SK-N-DZ (cell line): ENCODE results near the gene CAMK1.
A peak's percentile ranks its signal among the peaks of the same experiment; 100 is the strongest.

Experiments
- DNase-seq: peaks from one replicate; pipeline ENCODE4 v3.0.0-alpha.2; 2015; ENCODE audit warnings: low spot score

Gene CAMK1

GRCh38 chr3:9743548-9743947 lies 26.2 kb downstream of the CAMK1 start:
- no peak for DNase-seq

GRCh38 chr3:9742560-9742959 lies 27.2 kb downstream of the CAMK1 start:
- no peak for DNase-seq

DNA sequence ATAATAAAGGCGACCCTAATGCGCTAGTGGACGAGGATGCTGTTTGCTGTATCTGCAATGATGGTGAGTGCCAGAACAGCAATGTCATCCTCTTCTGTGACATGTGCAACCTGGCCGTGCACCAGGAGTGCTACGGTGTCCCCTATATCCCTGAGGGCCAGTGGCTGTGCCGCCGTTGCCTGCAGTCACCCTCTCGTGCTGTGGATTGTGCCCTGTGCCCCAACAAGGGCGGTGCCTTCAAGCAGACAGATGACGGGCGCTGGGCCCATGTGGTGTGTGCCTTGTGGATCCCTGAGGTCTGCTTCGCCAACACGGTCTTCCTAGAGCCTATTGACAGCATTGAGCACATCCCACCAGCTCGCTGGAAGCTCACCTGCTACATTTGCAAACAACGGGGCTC lies 30.6 kb downstream of the CAMK1 start:
- no peak for DNase-seq

- DNase-seq, result no peak
Observed at GRCh38 chr3:9736831-9737230, 32.9 kb downstream of the CAMK1 start.

- DNase-seq, result no peak
Observed at GRCh38 chr3:9732740-9733115, 37.0 kb downstream of the CAMK1 start.

DNA sequence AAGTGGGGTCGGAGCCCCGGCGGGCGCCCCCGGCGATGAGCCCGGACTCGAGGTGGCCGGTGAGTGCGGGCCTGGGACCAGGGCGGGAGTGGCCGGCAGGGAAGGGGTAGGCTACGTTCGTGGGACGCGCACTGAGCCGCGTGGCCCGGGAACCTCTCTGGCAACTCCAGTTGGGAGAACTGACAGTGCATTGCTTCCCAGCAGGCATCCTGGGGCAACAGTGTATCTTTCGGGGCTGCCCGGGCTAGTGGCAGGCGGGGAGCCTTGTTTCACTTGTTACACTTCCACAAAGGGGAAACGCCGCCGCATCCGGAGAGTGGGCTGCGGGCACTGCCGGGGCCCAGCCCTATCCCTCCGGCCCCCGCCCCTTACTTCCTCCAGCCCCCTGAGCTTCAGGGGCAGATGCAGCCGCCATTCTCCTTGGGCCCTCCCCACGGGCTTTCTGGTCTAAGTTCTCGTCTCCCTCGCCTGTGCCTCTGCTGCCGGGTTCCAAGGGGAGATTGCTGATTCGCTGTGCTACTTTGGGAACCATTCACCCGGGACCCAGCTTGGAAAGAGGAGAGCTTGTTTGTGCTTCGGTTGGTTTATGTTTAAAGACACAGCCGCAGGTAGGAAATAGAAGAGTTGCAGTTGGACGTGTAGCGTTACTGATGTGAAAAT lies 37.5 kb downstream of the CAMK1 start:
- DNase-seq, result no peak

GRCh38 chr3:9731206-9732079 lies 38.3 kb downstream of the CAMK1 start, which contains the start of gene BRPF1:
BRPF1 (plus strand) TSS chr3:9731735; CDS start chr3:9734141, 2,406 bp downstream.
- DNase-seq, result peak; percentile 99

DNA sequence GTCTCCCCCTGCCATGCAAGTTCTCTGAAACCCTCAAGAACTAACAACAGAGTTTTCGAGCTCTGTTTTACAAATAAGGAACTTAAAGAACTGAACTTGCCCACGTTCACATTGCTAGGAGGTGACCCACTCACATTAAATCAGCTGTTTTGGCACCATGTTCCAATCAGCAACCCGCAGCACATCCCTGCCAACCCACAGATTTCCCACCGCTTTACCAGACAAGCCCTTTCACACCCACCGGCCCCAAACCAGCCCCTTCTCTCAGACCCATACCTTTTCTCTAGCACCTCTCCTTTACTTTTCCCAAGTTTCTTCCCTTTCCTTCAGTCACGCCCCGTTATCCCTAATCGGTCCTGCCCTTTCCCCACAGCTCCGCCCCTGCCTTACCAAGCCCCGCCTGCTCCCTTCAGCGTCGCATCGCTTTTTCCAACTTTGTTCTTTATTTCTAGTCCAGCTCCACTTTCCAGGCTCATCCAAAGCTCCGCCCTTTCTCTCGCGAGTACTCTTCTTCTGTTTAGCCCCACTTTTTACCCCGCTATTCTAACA lies 39.0 kb downstream of the CAMK1 start:
- no peak for DNase-seq

DNA sequence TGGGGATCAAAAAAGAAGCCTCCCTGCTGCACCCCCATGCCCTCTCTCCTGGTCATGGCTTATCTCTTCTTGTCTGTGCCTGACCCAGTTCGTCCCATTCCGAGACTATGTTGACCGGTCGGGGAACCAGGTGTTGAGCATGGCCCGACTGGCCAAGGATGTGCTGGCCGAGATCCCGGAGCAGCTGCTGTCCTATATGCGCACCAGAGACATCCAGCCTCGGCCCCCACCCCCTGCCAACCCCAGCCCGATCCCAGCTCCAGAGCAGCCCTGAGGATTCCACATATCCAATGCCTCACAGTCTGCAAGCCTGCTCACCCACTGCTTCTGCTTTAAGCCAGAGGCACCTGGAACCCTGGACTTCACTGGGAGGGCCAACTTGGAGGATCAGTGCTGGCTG lies 40.3 kb downstream of the CAMK1 start:
- DNase-seq, result no peak

- no peak for DNase-seq
Observed at GRCh38 chr3:9727743-9728142, 42.0 kb downstream of the CAMK1 start.

- DNase-seq, result peak; percentile 82
Observed at GRCh38 chr3:9727041-9727595, 42.6 kb downstream of the CAMK1 start.

GRCh38 chr3:9725775-9726515 lies 43.8 kb downstream of the CAMK1 start:
- DNase-seq, result peak; percentile 85

DNA sequence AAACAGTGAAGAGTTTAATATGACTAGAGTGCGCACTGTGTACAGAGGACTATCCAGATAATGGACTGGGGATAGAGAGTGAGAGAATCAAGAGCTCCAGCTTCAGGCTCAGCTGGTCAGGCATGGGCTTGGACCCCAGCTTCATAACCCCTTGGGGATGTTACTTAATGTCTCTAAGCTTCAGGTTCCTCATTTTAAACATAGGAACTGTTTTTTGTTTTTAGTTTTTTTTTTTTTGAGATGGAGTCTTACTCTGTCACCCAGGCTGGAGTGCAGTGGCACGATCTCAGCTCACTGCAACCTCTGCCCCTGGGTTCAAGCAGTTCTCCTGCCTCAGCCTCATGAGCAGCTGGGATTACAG lies 48.1 kb downstream of the CAMK1 start:
- DNase-seq, result no peak

- no peak for DNase-seq
Observed at GRCh38 chr3:9721015-9721699, 48.6 kb downstream of the CAMK1 start.

- no peak for DNase-seq
Observed at GRCh38 chr3:9718118-9718517, 51.6 kb downstream of the CAMK1 start.

DNA sequence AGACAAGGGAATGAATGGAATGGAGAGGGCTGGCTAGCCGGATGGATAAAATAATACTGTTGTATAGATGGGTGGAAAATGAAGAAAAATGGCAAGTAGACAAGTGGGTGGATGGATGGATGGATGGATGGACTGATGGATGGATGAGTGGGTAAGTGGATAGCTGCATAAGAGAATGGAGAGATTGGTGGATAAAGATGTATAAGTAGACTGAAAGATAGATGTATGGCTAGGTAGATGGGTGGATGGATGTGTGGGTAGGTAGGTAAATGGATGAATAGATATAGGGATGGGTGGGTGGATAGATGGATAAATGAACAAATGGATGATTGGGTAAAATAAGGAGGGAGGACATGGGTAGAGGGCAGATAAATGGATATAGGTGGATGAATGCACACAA lies 52.2 kb downstream of the CAMK1 start:
- no peak for DNase-seq

- no peak for DNase-seq
Observed at GRCh38 chr3:9716801-9717555, 52.8 kb downstream of the CAMK1 start.

DNA sequence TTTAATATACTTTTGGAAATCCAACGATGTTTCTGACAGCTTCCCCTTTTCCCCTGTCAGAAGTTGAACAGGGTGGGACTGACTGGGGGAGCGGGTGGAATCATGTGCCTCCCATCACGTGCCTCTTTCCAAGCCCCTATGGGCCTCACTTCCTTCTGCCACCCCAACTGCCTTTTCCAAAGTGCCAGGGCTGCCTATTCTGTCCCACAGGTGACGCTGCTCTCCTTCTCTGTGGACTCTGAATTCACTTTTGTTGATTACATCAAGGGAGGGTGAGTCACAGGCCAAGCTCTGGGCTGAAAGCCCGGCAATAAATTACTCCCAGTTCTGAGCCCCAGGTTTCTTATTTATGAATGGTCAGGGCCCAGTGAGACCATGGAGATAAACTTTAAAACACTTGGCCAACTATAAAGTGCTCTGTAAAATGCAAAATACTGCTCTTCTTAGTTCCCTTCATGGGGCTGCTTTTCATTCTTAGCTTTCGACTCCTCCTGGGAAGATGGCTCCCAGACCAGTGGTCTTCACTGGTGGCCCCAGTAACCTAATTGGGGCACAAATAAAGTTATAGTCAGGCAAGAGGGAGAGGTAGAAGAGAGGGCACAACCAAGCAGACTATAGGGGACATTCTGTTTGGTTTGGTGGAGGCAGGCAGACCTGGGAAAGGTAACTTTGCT lies 53.8 kb downstream of the CAMK1 start:
- DNase-seq, result peak; percentile 51

DNA sequence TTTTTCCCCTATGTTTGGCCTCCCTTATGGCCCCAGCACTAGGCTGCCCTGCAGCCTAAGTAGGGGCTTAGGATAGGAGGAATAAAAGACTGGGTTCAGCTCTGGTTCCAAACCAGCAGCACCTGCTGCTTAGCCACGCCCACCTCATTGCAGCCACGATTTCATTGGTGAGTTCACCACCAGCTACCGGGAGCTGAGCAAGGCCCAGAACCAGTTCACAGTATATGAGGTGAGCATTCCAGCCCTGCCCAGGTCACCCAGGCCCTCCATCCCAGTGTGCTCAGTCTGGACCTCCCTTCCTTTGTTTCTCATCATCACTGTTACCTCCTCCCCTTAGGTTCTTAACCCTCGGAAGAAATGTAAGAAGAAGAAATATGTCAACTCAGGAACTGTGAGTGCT lies 54.6 kb downstream of the CAMK1 start:
- no peak for DNase-seq

DNA sequence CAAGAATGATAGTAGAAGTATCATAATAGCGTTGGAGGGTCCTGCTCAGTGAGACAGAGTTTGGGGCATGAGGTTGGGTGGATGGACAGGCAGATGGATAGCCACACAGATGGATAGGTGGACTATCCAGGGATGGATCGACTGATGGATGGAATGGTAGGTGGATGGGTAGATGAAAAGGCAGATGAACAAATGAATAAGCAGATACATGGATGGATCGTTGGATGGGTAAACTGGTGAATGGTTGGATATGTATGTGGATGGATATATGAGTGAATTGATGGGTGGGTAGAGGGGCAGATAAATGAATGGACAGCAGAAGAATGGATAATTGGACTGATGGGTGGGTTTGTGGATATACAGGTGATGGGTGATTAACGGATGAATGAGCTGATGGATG lies 56.6 kb downstream of the CAMK1 start:
- no peak for DNase-seq
